ENCODE results near the gene TMCO4. TPM values are rescaled to one million over a fixed set of nuclear protein-coding genes. Genes with fewer than 3 reads are reported as not detected.

Gene TMCO4
- total RNA-seq, 1 donor from 2014 or later: 0.82 TPM

GRCh38 chr1:19776933-19777332 lies 22.8 kb downstream of the TMCO4 start:
- no peak for FAIRE-seq

GRCh38 chr1:19776287-19776686 lies 23.4 kb downstream of the TMCO4 start:
- DNase-seq (ENCODE audit: low spot score in 2 of 2) (no peak), FAIRE-seq (no peak)

More at GRCh38 chr1:19776933-19777332, 22.8 kb downstream of the TMCO4 start:
- DNase-seq (ENCODE audit: low spot score in 2 of 2): no peak

GRCh38 chr1:19775831-19776230 lies 23.9 kb downstream of the TMCO4 start:
- FAIRE-seq (no peak), DNase-seq (ENCODE audit: low spot score in 2 of 2) (no peak)

- FAIRE-seq: no peak
- DNase-seq (ENCODE audit: low spot score in 2 of 2): no peak
These were observed 24.4 kb downstream of the TMCO4 start for GRCh38 chr1:19775317-19775716.

- no peak for DNase-seq (ENCODE audit: low spot score in 2 of 2)
These were observed 25.4 kb downstream of the TMCO4 start for GRCh38 chr1:19774180-19774785.

GRCh38 chr1:19773485-19773884 lies 26.2 kb downstream of the TMCO4 start:
- no peak for DNase-seq (ENCODE audit: low spot score in 2 of 2)
- no peak for FAIRE-seq

More at GRCh38 chr1:19774180-19774785, 25.4 kb downstream of the TMCO4 start:
- FAIRE-seq: no peak

GRCh38 chr1:19772053-19772452 lies 27.7 kb downstream of the TMCO4 start:
- FAIRE-seq (no peak), DNase-seq (ENCODE audit: low spot score in 2 of 2) (no peak)

GRCh38 chr1:19771350-19771749 lies 28.4 kb downstream of the TMCO4 start:
- DNase-seq (ENCODE audit: low spot score in 2 of 2) (no peak), FAIRE-seq (no peak)

- DNase-seq (ENCODE audit: low spot score in 2 of 2) (no peak), FAIRE-seq (no peak)
These were observed 29.1 kb downstream of the TMCO4 start for GRCh38 chr1:19770436-19771190.

GRCh38 chr1:19769211-19769932 lies 30.3 kb downstream of the TMCO4 start:
- FAIRE-seq (no peak), DNase-seq (ENCODE audit: low spot score in 2 of 2) (no peak)

- FAIRE-seq (no peak), DNase-seq (ENCODE audit: low spot score in 2 of 2) (no peak)
These were observed 31.1 kb downstream of the TMCO4 start for GRCh38 chr1:19768353-19769210.

GRCh38 chr1:19765623-19766022 lies 34.1 kb downstream of the TMCO4 start:
- FAIRE-seq: no peak
- peak in 1 of 2 donors; percentile 36 for DNase-seq (ENCODE audit: low spot score in 2 of 2)

- FAIRE-seq (no peak), DNase-seq (ENCODE audit: low spot score in 2 of 2) (no peak)
These were observed 34.9 kb downstream of the TMCO4 start for GRCh38 chr1:19764848-19765247.

- DNase-seq (ENCODE audit: low spot score in 2 of 2) (peak in 1 of 2 donors; percentile 44), FAIRE-seq (no peak)
These were observed 37.4 kb downstream of the TMCO4 start for GRCh38 chr1:19762175-19762779.

- DNase-seq (ENCODE audit: low spot score in 2 of 2) (no peak), FAIRE-seq (no peak)
These were observed 40.0 kb downstream of the TMCO4 start for GRCh38 chr1:19759740-19760089.

GRCh38 chr1:19758227-19758830 lies 41.4 kb downstream of the TMCO4 start:
- FAIRE-seq: no peak
- DNase-seq (ENCODE audit: low spot score in 2 of 2): no peak

- no peak for FAIRE-seq
- no peak for DNase-seq (ENCODE audit: low spot score in 2 of 2)
These were observed 42.1 kb downstream of the TMCO4 start for GRCh38 chr1:19757641-19758040.

- DNase-seq (ENCODE audit: low spot score in 2 of 2): no peak
- no peak for FAIRE-seq
These were observed 43.2 kb downstream of the TMCO4 start for GRCh38 chr1:19756480-19756879.

GRCh38 chr1:19754482-19754881 lies 45.2 kb downstream of the TMCO4 start:
- no peak for FAIRE-seq
- DNase-seq (ENCODE audit: low spot score in 2 of 2): no peak

Data from frontal cortex (tissue), 4 donors.